NCI-H2196 (cell line): ENCODE data around the gene RUNX1.

Source experiments
- DNase-seq: peaks from one replicate; lab custom pipeline; 2025; ENCODE audit not compliant: unreplicated experiment; lab: John Stamatoyannopoulos, UW

The RUNX1 gene

DNA sequence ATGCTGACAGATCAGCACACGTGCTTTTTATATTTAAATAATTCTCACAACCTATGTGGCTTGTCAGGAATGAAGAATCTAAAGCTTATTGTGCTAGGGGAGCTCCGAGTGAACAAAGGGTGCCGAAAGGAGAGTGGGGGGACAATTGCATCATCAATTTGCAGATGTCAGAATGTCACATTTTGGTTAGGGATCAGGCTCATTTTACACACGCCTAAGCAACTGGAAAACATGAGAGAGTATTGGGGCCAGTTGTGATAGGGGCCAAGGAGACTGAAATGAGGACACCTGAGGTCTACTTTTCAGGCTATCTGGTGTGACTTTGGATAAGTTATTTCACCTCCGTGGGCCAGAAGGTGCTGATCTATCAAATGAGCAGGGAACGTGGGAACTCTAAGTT, 31.8 kb downstream of the RUNX1 start:
- DNase-seq = no peak

DNA sequence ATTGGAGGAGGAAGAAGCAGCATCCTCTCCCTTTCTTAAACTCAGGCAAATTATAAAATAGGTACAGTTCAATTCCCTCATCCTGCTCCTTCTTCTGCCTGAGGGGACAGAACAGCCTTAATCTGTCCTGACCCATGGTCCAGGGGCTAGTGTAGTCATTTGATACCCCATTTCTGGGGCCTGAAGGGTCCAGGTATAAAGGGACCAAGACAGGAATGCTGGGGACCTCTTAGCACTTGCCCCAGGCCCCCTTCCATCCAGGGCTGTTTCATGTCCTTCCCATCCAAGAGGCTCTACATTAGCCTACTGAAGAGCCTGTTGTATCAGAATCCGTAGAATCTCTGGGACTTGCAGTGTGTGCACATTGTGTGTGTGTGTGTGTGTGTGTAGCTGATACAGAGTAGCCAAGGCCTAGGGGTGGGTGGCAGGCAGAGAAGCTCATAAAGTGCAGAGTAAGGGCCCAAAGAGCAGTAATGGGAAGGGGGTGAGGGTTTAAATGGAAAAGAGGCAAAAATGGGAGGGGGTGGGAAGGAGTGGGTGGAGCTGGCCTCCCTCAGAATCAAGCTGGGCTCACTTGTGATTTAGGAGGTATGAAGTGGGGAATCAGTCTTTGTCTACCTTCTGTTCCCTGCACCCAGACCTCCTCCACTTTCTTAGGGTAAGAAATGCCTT, 32.4 kb downstream of the RUNX1 start:
- no peak for DNase-seq

DNA sequence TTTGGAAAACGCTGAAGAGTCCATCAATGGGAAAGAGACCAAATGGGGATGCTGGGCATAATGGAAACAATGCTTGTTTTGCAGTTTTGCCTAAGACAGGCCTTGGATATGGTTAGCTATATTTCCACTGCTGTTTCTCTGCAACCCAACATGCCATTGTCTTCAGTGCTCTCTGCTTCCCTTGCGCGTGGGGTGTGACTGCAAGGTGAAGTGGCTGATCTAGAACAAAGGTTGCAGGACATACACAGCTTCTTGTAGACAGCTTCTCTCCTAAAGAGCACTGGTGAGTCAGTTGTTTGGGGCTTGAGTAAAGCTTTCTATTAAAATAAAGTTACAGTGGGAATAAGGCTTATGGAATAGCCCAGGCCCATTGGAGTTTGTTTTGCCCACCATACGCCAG, 33.0 kb downstream of the RUNX1 start:
- DNase-seq = no peak

DNA sequence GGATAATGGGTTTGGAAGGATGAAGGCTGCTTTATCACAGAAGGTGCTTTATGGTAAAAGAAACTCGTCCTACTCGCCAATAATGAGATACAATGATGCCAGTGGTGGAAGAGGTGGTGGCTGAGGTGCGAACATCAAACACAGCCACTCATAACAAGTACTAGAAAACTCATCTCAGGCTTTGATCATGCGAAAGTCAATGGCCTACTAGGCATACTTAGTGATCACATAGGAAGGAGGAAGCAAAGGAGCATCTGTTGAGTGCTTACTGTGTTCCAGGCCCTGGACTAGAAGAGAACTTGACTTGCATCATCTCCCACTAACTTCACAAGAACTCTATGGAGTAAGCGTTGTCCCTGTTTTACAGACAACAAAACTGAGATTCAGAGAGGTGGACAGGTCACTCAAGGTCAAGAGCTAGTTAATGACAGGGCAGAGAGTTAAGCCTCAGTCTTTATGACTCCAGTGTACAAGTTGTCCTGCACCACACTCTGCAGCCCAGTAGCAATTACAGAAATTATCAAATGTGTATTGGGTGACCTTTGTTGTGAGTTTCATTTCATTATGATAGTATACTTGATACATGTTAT, 33.6 kb downstream of the RUNX1 start:
- DNase-seq = no peak

DNA sequence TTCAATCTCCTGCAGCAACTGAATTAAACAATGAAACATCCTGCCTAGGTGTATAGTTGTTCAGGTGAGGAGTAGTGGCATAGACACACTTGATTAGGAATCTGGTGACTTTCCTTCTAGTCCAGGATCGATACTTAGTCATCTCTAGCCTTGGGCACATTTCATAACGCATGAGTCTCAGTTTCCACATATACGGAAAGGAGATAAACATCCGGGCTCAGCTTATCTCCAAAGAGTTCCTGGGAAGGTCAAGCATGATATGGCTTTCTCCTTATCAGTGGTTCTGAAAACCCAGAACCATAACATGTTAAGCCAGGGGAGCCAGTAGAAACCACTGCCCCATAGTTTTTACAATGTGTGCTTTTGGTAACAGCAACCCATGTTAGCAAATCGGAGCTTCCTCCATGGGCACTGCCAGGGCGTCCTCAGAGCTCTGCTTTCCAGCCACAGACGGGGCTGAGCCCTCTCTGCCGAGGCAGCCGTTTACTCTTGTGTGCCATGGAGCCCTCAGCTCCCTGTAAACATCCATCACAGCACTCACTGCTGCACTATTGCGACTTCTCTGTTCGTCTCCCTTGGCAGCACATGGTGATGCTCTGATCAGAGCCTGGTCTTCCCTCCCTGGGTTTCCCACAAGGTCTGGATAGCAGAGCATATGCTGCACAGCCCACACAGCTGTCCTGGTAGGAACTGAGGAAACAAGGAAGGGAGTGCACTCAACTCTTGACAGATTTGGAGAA, 34.6 kb downstream of the RUNX1 start:
- DNase-seq = no peak

DNA sequence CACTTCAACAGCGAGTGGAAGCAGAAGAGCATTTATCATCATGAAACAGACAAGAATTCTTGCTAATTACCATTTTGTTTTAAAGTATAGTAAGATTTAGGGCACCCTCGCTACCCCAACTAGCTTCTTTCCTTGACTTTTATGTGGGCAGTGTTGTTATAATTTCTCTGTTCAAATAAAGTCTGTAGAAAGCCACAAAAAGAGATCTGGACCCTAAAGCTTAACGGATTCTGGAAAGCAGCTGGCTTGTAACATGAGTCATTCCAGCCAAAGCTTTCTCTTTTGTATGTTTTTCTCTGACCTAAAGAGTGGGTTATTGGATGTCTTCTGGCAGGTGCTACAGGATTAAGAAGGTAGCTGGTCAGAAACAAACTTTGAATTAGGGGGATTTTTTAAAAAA, 37.4 kb downstream of the RUNX1 start:
- peak; percentile 32 for DNase-seq

DNA sequence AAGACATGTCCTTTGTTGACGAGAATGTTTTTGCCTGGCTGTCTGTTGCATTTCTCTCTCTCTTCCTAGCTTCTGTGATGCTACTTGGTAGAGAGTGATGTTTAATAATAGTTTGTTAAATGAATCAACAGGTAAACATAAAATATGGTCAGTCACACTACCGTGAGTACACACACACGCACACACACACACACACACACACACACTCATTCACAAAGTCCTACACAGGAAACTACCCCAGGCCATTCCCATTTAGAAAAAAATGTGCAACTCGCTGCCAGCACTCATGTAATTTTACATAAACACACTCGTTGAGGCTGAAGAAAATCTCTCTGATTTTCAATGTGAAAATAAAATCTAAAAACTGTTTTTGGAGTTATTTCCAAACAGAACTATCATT, 38.7 kb downstream of the RUNX1 start:
- no peak for DNase-seq

DNA sequence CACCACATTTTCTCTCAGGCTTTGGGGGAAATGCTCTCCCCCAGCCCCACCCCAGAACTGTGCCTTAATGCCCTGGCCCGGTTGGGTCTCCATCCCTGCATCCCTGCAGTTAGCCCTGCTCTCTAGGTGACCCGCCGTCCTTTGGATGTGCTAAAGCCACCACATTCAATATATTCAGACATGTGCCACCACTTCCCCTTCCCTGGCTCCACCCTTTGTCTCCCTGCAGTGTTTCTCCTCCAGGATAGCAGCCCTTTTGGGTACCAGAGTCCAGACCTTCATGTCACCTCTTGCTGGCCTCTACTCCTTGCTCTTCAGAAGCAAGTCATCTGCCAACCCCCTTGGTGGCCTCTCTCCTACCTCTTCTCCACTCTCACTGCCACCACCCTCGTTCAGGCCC, 41.8 kb downstream of the RUNX1 start:
- DNase-seq = no peak

DNA sequence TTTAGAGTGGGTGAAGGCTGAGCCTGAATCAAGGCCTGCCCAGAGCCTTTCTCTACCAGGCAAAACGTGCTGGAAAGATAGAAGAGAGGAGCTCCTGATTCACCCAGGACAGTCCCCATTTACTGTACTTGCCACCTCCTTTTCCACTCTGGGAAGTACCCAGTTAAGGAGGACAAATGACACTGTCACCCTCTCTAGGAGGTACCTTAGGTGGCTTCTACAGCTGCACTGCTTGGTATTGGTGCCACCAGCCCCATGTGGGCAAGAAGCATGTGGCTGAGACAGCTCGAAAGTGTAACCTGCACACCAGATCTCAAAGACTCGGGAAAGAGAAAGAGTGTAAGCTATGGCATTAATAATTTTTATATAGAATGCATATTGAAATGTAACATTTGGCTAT, 42.3 kb downstream of the RUNX1 start:
- DNase-seq = no peak

DNA sequence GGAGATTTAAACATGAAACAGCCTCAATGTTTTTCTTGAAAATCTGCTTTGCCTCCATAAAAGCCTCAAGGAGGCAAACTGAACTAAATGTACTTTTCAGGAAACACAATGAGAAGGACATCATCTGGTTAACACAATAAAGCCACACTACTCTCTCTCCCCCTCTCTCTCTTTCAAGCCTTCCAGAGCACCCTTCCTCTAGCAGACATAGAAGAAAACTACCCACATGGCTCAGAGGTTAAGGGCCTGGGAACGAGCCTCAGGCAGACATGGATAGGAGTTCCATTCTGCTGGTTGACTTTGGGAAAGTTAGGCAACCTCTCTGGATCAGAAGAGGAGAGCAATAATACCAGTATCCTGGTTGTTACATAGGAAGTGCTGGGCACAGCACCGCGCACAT, 42.9 kb downstream of the RUNX1 start:
- DNase-seq = no peak

DNA sequence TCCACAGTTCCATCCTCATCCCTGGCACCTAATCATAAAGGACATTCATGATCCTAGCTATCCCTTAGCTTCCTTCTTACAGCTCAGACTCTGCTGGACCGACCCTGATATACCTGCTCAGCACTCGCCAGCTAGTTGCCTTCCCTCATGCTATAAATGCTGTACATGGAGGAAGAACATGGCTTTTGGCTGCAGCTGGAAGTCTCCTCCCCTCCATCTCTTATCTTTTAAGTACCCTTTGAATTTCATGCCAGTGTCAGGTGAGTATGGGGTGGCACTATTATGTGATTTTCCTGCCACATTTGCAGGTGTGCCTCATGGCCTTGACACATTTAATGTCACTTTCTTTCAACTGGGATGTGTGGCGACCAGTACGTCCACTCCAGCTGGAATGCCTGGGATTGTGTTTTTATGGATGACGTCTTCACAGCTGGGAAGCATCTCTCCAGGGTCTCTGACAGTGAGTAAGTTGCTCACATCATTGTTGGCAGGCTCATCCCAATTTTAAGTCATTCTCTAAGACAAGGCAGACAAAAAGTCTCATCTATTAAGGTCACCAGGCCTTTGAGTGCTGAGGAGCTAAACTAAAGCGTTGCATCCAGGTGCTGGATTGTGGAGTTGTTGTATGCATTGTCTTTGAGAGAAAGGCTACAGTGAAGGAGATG, 43.4 kb downstream of the RUNX1 start:
- DNase-seq = no peak

DNA sequence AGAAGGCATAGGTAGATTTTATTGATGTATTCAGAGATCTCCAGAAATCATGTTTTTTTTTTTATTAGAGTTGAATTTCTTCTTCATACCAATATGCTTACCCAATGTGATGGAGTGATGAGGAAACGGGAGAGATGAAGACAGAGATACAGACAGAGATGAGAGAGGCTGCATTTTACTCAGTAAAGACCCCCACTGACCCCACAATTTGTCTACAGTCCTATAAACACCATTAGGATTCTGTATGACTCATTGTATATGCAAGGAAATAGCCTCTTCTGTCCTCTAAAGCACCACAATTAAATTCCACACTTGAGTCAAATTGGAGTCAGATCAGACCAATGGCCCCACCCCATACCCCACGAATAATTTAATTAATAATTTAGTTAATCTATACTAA, 44.0 kb downstream of the RUNX1 start:
- no peak for DNase-seq

DNA sequence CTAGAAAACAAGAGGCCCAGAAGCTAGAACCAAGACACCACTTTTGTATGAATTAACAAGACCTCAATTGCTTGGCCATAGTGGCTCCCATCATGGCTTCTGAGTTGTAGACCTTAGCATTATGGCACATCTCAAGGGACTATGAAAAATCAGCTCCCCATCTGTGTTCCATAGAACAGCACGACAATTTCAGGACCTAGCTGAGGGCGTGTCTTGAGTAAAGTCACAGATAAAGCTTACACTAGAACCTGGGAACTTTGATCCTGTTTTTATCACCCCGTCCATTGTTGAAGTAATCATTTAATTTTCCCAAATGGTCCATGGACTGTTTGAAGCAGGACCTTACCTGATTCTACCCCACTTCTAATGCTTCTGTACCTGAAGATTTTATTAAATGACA, 44.8 kb downstream of the RUNX1 start:
- DNase-seq = no peak

DNA sequence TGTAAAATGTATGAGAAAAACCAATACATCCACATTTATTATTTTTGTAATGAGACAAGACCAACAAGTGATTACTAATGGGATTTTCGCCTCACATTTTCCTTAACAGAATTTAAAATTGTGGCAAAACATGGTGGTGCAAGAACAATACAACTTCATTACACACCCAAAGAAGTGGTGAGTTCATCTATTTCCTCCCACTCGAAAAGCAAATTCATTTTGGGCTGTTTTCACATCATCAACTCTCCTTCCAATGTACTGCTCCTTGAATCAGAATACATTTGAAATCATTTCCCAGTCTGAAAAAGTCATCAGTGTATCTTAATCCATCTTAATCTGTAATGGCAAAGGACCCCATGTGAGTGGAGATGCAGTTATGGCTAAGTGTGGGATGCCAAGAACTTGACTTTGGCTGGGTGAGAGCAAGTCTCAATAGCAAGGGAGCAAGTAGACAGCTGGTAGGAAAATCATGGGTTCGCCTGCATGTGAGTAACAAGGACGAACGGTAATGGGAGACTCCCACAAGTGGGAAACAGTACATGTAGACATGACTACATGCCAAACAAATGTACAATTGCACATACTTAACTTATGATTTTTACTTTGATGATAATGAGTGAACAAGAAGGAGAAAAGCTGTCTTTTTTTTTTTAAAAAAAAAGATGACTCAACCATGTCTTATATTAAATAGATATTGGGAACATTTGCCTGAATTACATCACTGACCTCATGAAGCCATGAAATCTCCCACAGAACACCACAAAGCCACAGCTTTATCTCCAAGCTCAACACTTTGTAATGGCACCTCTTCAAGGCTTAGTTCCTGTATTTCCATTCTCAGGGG, 46.0 kb downstream of the RUNX1 start:
- DNase-seq = no peak

DNA sequence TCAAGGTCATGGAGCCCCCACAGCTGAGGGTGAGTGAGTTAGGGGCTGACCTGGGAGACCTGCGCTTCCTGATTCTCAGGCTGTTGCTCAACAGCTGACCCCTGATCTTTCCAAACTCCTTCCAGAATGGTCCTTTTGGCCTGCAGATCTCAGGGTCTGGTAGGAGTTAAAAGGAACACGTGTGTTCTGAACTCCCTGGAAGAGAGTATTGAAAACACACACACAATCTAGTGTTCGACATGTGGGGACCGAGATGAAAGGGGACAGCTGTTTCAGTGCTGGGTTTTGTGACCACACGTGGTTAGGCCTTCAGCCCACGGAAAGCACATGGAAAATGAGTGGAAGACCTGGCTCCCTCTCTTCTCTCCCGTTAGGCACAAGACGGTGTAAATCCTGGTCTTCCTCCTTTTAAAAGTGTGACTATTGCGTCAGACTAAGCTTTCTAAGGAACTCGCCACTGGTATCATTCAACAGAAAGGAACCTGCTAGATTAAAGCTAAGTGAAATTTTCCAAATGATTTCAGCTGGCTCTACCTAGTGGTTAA, 49.6 kb downstream of the RUNX1 start:
- no peak for DNase-seq

DNA sequence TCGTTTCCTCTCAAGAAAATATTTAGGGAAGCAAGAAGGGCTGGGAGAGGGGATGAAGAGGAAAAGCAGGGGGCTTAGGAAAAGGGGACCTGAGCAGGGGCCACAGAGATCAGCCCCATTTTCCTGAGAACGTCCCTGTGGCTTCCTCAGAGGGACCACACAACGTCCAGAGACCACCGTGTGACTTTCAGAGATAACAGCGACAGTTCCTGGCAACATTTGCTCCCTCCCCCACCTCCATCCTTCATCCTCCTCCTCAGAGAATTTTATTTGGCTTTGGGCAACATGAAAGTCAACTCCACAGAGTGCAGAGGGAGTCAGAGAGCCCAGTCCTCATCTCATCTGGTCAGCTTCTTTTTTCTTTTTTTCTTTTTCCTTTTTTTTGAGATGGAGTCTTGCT, 50.9 kb downstream of the RUNX1 start:
- DNase-seq = no peak

DNA sequence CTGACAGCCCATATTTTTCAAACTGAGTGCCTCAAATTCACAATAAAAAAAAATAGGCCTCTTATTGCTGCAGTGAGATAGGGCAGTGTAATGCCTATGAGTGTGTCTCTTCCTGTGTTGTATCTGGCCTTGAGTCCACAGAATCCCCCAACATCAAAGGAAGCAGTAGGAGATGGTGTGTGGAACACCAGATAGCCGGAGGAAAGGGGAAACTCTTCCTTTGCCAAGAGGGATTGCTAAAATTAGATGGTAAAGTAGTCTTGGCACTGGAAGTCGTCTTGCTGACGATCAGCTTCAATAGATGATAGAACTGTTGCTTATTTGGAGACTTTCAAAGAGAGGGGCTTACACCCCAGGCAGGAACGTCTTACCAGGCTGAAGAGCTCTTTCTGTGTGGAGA, 51.8 kb downstream of the RUNX1 start:
- DNase-seq = no peak

DNA sequence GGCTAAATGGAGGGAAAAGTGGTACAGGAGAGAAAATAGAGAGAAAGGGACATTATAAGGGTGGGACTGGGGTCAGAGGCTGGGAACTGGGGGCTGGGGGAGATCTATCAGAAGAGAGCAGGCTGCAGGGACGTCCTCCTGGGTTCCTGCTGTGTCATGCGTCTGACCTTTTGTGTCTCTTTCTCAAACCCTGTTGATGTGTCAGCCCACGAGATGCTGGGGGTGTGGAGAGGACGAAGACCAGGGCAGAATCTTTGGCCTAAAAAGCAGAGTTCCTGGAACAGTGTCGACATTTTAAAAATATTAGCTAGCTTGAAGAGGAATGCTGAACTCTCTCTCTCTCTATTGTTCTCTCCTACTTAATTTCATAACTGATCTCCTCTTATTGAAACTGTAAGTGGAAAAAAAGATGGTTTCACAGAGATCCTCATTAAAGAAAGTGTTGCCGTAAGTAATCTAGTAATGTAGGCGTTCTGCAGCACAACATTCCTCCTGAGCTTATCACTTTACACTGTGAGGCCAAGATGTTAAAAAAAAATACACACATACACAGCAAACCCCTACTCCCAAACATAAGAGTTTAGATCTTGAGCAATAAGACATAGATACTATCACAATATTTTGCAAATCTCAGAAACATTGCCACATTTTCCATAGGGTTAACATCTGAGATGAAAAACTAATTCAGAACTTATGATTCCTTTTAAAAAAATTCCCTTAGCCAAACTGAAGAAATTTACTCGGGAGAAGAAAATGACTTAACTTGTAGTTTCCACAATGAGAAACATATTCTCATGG, 52.6 kb downstream of the RUNX1 start:
- no peak for DNase-seq

DNA sequence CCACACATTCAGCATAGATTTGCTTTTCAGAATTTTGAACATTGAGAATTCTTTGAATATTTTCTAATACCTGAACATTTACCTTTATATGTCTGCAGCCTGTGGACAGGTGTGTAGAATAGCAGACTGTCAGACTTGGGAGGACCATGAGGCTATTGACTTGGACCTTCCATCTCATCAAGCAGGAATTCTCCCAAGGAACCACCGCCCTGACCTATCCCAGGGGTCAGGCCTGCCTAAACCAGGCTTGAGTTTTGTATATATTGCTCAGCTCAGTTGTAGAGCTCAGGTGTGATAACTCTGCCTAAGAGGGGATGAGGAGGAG, 53.2 kb downstream of the RUNX1 start:
- DNase-seq = no peak
